Spleen (tissue), 7 donors: ENCODE measurements around the gene DUOXA1.

Source experiments
- CTCF ChIP-seq, 11 experiments: fragments of 200-600 bp in 7 of 11; fragments of 450-650 bp in 4 of 11; sonication (generic) in 4 of 11; IDR thresholded peaks in 8 of 11; conservative IDR thresholded peaks in 3 of 11; 1 replicate in 7 of 11; 2 replicates in 4 of 11; pipeline versions ENCODE4 v1.4.0 to v1.8.0; 2016 to 2021; ENCODE audit warnings: antibody characterized with exemption in 11 of 11, inconsistent platforms in 4 of 11, mild to moderate bottlenecking in 1 of 11
- POLR2A ChIP-seq, 3 donors: fragments of 450-650 bp; IDR thresholded peaks; one replicate each; pipeline ENCODE4 v1.5.1; 2017; ENCODE audit warnings: antibody characterized with exemption in 3 of 3, mild to moderate bottlenecking in 1 of 3
- POLR2AphosphoS5 ChIP-seq, 3 donors: sonication (generic); formaldehyde crosslinking; IDR thresholded peaks; one replicate each; pipeline ENCODE4 v1.5.1; 2017; ENCODE audit warnings: antibody characterized with exemption in 3 of 3
- donor health status: DM: no; HTN: no; CAD: no; lungs with moderate emphysema.
- donor health status: DM: no; HTN: no; CAD: no.
- donor health status: DM: no; HTN: no; CAD: no.

GRCh38 chr15:45138814-45139765, 9.4 kb upstream of the DUOXA1 start:
- no peak for TF ChIP-seq POLR2A (IDR thresholded peaks at IDR 0.05)
- TF ChIP-seq CTCF (IDR thresholded peaks at IDR 0.05 in 8 of 11, conservative IDR thresholded peaks at IDR 0.05 in 3 of 11), result no peak
- no peak for TF ChIP-seq POLR2AphosphoS5 (IDR thresholded peaks at IDR 0.05)
